ENCODE data around the gene XAB2.

Gene XAB2

DNA sequence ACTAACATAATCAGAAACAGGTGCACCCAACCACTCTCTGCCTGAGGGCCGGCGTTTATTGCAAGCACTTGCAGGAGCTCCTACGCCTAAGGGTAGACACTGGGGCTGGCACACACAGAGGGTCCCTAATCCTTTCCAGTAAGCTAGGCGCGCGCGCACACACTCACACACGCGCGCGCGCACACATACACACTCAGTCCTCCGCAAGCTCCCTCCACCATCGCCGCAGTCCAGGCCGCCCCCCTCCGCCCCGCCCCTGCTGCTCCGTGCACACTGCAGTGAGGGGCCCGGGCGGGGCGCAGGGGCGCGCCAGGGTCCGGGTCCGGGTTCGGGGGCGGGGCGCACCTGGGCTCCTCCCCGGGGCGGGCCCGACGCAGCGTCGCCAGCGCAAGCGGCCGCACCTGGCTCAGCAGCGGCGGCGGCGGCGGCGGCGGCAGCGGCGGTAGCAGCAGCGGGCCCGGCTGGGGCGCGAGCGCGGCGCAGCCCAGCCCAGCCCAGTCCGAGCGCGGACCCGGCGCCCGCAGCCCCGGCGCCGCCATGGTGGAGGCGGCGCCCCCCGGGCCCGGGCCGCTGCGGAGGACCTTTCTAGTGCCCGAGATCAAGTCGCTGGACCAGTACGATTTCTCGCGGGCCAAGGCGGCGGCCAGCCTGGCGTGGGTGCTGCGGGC, 33.7 kb downstream of the XAB2 start, which contains the start of gene CAMSAP3 (continued):
- no peak for TF ChIP-seq BCL11B (tag by site-specific recombination; IDR thresholded peaks at IDR 0.05; ENCODE audit: low read depth)
- TF ChIP-seq, protein P1, sequence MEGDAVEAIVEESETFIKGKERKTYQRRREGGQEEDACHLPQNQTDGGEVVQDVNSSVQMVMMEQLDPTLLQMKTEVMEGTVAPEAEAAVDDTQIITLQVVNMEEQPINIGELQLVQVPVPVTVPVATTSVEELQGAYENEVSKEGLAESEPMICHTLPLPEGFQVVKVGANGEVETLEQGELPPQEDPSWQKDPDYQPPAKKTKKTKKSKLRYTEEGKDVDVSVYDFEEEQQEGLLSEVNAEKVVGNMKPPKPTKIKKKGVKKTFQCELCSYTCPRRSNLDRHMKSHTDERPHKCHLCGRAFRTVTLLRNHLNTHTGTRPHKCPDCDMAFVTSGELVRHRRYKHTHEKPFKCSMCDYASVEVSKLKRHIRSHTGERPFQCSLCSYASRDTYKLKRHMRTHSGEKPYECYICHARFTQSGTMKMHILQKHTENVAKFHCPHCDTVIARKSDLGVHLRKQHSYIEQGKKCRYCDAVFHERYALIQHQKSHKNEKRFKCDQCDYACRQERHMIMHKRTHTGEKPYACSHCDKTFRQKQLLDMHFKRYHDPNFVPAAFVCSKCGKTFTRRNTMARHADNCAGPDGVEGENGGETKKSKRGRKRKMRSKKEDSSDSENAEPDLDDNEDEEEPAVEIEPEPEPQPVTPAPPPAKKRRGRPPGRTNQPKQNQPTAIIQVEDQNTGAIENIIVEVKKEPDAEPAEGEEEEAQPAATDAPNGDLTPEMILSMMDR (tag by site-specific recombination; IDR thresholded peaks at IDR 0.05) = no peak
- no peak for TF ChIP-seq ZNF510 (tag by site-specific recombination; IDR thresholded peaks at IDR 0.05; ENCODE audit: insufficient replicate concordance)
- TF ChIP-seq ZNF175 (tag by site-specific recombination; IDR thresholded peaks at IDR 0.05) = no peak
- no peak for TF ChIP-seq ZNF837 (tag by site-specific recombination; IDR thresholded peaks at IDR 0.05)
- TF ChIP-seq, protein P2, sequence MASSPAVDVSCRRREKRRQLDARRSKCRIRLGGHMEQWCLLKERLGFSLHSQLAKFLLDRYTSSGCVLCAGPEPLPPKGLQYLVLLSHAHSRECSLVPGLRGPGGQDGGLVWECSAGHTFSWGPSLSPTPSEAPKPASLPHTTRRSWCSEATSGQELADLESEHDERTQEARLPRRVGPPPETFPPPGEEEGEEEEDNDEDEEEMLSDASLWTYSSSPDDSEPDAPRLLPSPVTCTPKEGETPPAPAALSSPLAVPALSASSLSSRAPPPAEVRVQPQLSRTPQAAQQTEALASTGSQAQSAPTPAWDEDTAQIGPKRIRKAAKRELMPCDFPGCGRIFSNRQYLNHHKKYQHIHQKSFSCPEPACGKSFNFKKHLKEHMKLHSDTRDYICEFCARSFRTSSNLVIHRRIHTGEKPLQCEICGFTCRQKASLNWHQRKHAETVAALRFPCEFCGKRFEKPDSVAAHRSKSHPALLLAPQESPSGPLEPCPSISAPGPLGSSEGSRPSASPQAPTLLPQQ (tag by site-specific recombination; IDR thresholded peaks at IDR 0.05) = 0 out of 2 replicates have a peak, but pooled peaks have one; percentile 28
- TF ChIP-seq ZXDB (tag by site-specific recombination; IDR thresholded peaks at IDR 0.05) = peak; percentile 77
- TF ChIP-seq, protein P3, sequence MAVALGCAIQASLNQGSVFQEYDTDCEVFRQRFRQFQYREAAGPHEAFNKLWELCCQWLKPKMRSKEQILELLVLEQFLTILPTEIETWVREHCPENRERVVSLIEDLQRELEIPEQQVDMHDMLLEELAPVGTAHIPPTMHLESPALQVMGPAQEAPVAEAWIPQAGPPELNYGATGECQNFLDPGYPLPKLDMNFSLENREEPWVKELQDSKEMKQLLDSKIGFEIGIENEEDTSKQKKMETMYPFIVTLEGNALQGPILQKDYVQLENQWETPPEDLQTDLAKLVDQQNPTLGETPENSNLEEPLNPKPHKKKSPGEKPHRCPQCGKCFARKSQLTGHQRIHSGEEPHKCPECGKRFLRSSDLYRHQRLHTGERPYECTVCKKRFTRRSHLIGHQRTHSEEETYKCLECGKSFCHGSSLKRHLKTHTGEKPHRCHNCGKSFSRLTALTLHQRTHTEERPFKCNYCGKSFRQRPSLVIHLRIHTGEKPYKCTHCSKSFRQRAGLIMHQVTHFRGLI (tag by site-specific recombination; IDR thresholded peaks at IDR 0.05) = no peak
- no peak for TF ChIP-seq MZF1 (tag by site-specific recombination; IDR thresholded peaks at IDR 0.05; ENCODE audit: borderline replicate concordance)
- TF ChIP-seq ZNF555 (tag by site-specific recombination; conservative IDR thresholded peaks at IDR 0.05) = no peak
- TF ChIP-seq, protein P4, sequence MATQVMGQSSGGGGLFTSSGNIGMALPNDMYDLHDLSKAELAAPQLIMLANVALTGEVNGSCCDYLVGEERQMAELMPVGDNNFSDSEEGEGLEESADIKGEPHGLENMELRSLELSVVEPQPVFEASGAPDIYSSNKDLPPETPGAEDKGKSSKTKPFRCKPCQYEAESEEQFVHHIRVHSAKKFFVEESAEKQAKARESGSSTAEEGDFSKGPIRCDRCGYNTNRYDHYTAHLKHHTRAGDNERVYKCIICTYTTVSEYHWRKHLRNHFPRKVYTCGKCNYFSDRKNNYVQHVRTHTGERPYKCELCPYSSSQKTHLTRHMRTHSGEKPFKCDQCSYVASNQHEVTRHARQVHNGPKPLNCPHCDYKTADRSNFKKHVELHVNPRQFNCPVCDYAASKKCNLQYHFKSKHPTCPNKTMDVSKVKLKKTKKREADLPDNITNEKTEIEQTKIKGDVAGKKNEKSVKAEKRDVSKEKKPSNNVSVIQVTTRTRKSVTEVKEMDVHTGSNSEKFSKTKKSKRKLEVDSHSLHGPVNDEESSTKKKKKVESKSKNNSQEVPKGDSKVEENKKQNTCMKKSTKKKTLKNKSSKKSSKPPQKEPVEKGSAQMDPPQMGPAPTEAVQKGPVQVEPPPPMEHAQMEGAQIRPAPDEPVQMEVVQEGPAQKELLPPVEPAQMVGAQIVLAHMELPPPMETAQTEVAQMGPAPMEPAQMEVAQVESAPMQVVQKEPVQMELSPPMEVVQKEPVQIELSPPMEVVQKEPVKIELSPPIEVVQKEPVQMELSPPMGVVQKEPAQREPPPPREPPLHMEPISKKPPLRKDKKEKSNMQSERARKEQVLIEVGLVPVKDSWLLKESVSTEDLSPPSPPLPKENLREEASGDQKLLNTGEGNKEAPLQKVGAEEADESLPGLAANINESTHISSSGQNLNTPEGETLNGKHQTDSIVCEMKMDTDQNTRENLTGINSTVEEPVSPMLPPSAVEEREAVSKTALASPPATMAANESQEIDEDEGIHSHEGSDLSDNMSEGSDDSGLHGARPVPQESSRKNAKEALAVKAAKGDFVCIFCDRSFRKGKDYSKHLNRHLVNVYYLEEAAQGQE (tag by site-specific recombination; IDR thresholded peaks at IDR 0.05) = no peak
- TF ChIP-seq ZNF473 (tag by site-specific recombination; IDR thresholded peaks at IDR 0.05) = no peak
- TF ChIP-seq, protein P5, sequence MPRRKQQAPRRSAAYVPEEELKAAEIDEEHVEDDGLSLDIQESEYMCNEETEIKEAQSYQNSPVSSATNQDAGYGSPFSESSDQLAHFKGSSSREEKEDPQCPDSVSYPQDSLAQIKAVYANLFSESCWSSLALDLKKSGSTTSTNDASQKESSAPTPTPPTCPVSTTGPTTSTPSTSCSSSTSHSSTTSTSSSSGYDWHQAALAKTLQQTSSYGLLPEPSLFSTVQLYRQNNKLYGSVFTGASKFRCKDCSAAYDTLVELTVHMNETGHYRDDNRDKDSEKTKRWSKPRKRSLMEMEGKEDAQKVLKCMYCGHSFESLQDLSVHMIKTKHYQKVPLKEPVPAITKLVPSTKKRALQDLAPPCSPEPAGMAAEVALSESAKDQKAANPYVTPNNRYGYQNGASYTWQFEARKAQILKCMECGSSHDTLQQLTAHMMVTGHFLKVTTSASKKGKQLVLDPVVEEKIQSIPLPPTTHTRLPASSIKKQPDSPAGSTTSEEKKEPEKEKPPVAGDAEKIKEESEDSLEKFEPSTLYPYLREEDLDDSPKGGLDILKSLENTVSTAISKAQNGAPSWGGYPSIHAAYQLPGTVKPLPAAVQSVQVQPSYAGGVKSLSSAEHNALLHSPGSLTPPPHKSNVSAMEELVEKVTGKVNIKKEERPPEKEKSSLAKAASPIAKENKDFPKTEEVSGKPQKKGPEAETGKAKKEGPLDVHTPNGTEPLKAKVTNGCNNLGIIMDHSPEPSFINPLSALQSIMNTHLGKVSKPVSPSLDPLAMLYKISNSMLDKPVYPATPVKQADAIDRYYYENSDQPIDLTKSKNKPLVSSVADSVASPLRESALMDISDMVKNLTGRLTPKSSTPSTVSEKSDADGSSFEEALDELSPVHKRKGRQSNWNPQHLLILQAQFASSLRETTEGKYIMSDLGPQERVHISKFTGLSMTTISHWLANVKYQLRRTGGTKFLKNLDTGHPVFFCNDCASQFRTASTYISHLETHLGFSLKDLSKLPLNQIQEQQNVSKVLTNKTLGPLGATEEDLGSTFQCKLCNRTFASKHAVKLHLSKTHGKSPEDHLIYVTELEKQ (tag by site-specific recombination; IDR thresholded peaks at IDR 0.05; ENCODE audit: borderline replicate concordance) = no peak
- no peak for TF ChIP-seq ZNF529 (tag by site-specific recombination; IDR thresholded peaks at IDR 0.05; ENCODE audit: insufficient replicate concordance)
- TF ChIP-seq FEZF1 (tag by site-specific recombination; IDR thresholded peaks at IDR 0.05) = no peak
- no peak for TF ChIP-seq ZNF658 (tag by site-specific recombination; IDR thresholded peaks at IDR 0.05)
- TF ChIP-seq, protein P6, sequence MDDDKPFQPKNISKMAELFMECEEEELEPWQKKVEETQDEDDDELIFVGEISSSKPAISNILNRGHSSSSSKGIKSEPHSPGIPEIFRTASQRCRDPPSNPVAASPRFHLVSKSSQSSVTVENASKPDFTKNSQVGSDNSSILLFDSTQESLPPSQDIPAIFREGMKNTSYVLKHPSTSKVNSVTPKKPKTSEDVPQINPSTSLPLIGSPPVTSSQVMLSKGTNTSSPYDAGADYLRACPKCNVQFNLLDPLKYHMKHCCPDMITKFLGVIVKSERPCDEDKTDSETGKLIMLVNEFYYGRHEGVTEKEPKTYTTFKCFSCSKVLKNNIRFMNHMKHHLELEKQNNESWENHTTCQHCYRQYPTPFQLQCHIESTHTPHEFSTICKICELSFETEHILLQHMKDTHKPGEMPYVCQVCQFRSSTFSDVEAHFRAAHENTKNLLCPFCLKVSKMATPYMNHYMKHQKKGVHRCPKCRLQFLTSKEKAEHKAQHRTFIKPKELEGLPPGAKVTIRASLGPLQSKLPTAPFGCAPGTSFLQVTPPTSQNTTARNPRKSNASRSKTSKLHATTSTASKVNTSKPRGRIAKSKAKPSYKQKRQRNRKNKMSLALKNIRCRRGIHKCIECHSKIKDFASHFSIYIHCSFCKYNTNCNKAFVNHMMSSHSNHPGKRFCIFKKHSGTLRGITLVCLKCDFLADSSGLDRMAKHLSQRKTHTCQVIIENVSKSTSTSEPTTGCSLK (tag by site-specific recombination; IDR thresholded peaks at IDR 0.05) = no peak
- TF ChIP-seq ZNF404 (tag by site-specific recombination; IDR thresholded peaks at IDR 0.05) = no peak
- TF ChIP-seq ZNF292 (tag by site-specific recombination; IDR thresholded peaks at IDR 0.05; ENCODE audit: borderline replicate concordance, low read depth) = no peak
- TF ChIP-seq ZNF391 (tag by site-specific recombination; IDR thresholded peaks at IDR 0.05; ENCODE audit: borderline replicate concordance, low read depth) = 0 out of 2 replicates have a peak, but pooled peaks have one; percentile 8
- TF ChIP-seq ZNF394 (tag by site-specific recombination; IDR thresholded peaks at IDR 0.05; ENCODE audit: borderline replicate concordance) = no peak
- TF ChIP-seq, protein P7, sequence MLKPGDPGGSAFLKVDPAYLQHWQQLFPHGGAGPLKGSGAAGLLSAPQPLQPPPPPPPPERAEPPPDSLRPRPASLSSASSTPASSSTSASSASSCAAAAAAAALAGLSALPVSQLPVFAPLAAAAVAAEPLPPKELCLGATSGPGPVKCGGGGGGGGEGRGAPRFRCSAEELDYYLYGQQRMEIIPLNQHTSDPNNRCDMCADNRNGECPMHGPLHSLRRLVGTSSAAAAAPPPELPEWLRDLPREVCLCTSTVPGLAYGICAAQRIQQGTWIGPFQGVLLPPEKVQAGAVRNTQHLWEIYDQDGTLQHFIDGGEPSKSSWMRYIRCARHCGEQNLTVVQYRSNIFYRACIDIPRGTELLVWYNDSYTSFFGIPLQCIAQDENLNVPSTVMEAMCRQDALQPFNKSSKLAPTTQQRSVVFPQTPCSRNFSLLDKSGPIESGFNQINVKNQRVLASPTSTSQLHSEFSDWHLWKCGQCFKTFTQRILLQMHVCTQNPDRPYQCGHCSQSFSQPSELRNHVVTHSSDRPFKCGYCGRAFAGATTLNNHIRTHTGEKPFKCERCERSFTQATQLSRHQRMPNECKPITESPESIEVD (tag by site-specific recombination; IDR thresholded peaks at IDR 0.05) = no peak

Data from HEK293 (cell line).